Activated T-helper 2 cell treated with anti-CD3 and anti-CD28 coated beads, Interferon-gamma antibody, Interleukin-2, Interleukin-4, amounts not matched to agents 10 μg/mL and 5 μg/mL and 100 μg/mL, durations not matched to agents 14 hours and 24 hours and 36 hours (primary cell): ENCODE data around the gene AAK1. TPM values are rescaled to one million over a fixed set of nuclear protein-coding genes. Genes with fewer than 3 reads are reported as not detected.
"Not testable (repeated sequence)": the region's sequence is repeated elsewhere in the genome, so short reads cannot be mapped to it uniquely, and the experiment has no call there.

Source experiments
- DNase-seq: peaks from one replicate; pipeline ENCODE4 v3.0.0; 2021; ENCODE audit warnings: low spot score
- H3K27ac Mint-ChIP-seq: one replicate; pipeline ENCODE4 v1.8.0; 2021; ENCODE audit warnings: mixed read lengths
- H3K27me3 Mint-ChIP-seq: one replicate; pipeline ENCODE4 v1.8.0; 2021; ENCODE audit warnings: low read depth, mixed read lengths
- H3K36me3 Mint-ChIP-seq: one replicate; pipeline ENCODE4 v1.8.0; 2021; ENCODE audit warnings: low read depth, mixed read lengths
- H3K4me1 Mint-ChIP-seq: one replicate; pipeline ENCODE4 v1.8.0; 2021; ENCODE audit warnings: low read depth, mixed read lengths
- H3K4me3 Mint-ChIP-seq: one replicate; pipeline ENCODE4 v1.8.0; 2021; ENCODE audit warnings: low read depth, mild to moderate bottlenecking, moderate library complexity, mixed read lengths
- H3K9me3 Mint-ChIP-seq: one replicate; pipeline ENCODE4 v1.8.0; 2021; ENCODE audit warnings: mixed read lengths
- intact Hi-C: fragments of 100-400 bp; cut with micrococcal nuclease; formaldehyde crosslinking; loops from one replicate; pipeline ENCODE4 v1.15.1; 2023
- total RNA-seq: library from RNA; stranded (reverse); gene quantifications from 2 replicates; pipeline ENCODE4 v1.2.3, GENCODE V29; 2022

Gene AAK1
- total RNA-seq, 1 donor from 2014 or later = 108 TPM

DNA sequence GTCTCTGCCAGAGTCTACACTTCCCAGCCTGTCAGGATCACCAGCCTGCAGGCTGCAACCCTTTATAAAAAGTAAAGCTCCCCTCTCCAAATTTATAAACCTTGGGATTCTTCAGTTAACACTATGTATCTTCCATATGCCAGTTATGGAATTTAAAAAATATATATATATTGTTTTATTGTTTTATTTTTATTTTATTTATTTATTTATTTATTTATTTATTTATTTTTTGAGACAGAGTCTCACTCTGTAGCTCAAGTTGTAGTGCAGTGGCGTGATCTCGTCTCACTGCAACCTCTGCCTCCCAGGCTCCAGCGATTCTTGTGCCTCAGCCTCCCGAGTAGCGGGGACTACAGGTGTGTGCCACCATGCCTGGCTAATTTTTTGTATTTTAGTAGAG, 3.7 kb upstream of the AAK1 start:
- DNase-seq, H3K27me3 Mint-ChIP-seq, H3K9me3 Mint-ChIP-seq, H3K4me3 Mint-ChIP-seq, H3K36me3 Mint-ChIP-seq: not testable (repeated sequence)
- Mint-ChIP-seq H3K4me1 (peaks cover 52% of the 10 kb centered on the region), H3K27ac (peak overlapping the region; percentile 98)
- intact Hi-C loops = loop anchor here (5.0 to 10.0 kb wide), 2 partner anchors 65 to 488 kb away; no protein-coding TSS in a partner anchor

DNA sequence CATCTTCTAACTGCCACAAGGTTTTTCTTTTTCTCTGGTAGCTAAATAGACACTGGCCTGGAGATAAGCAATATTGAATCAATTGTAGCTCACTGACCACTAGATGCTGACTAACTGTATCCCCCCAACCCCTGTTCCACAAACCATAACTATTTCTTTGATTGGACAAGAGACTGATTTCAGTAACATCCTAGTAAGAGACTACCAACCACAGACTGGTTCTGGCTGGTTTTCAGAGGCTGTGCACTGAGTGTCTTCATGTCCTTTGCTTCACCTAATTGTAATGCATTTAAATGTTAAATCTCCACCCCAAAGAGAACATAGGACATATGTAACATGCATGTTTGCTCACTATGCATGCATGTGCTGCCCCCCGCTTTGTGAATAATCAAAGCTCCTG, 3.2 kb upstream of the AAK1 start:
- H3K4me1 Mint-ChIP-seq = peaks cover 51% of the 10 kb centered on the region
- H3K4me3 Mint-ChIP-seq = peak overlapping the region; percentile 95
- intact Hi-C loops = loop anchor here (1.0 to 10.0 kb wide), 4 partner anchors 29 to 488 kb away; no protein-coding TSS in a partner anchor

DNA sequence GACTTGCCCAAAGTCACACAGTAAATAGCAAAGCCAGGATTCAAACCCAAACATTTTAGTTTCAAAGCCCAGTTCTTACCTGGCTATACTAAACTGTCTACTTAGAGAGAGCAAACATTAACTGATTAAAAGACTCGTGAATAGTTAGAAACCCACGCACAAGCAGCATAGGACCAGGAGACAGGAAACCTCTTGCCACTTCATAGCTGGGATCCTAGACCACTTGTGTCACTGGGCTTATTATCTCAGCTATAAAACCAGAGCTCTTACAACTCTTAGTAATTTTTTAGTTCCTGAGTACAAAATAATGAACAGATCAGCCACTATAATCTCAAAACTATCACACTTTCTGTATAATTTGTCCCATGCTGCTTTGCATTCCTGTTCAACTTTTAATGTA, 2.4 kb upstream of the AAK1 start:
- H3K36me3 Mint-ChIP-seq = peaks cover 18% of the 10 kb centered on the region
- H3K27me3 Mint-ChIP-seq = no peaks in the 10 kb centered on the region
- peak overlapping the region; percentile 95 for H3K4me3 Mint-ChIP-seq
- DNase-seq = no peak
- no peaks in the 10 kb centered on the region for H3K9me3 Mint-ChIP-seq
- intact Hi-C loops = loop anchor here (1.0 to 10.0 kb wide), 8 partner anchors 29 to 489 kb away; partner anchors contain the start of gene NFU1
- H3K4me1 Mint-ChIP-seq = peaks cover 53% of the 10 kb centered on the region
- peak overlapping the region; percentile 98 for H3K27ac Mint-ChIP-seq

More for the DNA sequence above, 3.2 kb upstream of the AAK1 start:
- Mint-ChIP-seq H3K27me3 (no peaks in the 10 kb centered on the region), H3K27ac (peak overlapping the region; percentile 98), H3K36me3 (peaks cover 10% of the 10 kb centered on the region), H3K9me3 (no peaks in the 10 kb centered on the region)
- DNase-seq = no peak

DNA sequence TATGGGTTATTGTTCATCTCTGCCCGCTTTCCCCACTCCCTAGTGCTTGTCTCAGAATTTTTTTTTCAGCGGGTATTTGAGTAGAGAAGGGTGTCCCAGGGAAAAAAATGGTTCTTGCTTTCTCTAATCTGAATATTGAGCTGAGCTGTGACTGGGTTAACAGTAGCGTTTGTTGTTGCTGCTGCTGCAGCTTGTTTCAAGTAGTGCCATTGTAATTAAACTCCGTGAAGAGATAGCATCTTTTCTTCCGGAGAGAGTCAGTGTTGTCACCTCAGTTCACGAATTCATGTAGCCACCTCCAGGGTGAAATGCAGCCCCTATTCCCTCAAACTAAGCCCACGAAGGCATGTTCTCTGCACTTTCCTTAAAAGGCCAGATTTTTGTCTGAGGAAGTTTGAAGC, 1.5 kb upstream of the AAK1 start:
- Mint-ChIP-seq H3K4me3 (peak overlapping the region; percentile 95), H3K27me3 (no peaks in the 10 kb centered on the region), H3K36me3 (peaks cover 27% of the 10 kb centered on the region), H3K9me3 (no peaks in the 10 kb centered on the region), H3K4me1 (peaks cover 54% of the 10 kb centered on the region), H3K27ac (peak overlapping the region; percentile 98)
- DNase-seq = peak; percentile 47
- intact Hi-C loops = loop anchor here (1.0 to 10.0 kb wide), 6 partner anchors 38 to 490 kb away; partner anchors contain the start of gene NFU1

DNA sequence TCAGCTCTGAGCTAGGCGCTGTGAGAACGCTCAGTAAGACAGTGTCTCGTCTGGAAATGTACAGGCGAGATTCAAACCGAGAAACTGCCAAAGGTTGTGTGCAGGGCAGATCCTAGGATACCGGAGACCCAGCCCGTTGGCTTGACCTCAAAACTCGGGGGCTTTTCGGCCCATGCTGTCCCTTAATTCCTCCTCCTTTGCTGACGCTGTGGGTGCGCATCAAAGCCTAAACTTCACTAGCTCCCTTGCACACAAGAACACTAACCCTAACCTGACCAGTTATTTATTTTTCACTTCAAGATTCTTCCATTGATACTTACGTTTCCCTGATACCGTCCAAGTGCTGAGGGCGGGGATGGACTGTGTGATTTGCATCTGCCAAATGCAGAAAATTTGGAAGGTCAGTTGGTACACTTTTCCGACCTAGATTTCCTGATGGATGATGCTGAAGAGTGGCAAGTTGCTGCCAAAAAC, 1.0 kb upstream of the AAK1 start:
- Mint-ChIP-seq H3K4me3 (peak overlapping the region; percentile 95), H3K9me3 (no peaks in the 10 kb centered on the region), H3K36me3 (peaks cover 32% of the 10 kb centered on the region), H3K27ac (peak overlapping the region; percentile 98), H3K27me3 (no peaks in the 10 kb centered on the region), H3K4me1 (peaks cover 57% of the 10 kb centered on the region)
- intact Hi-C loops = loop anchor here (1.0 to 10.0 kb wide), 6 partner anchors 38 to 490 kb away; partner anchors contain the start of gene NFU1
- DNase-seq = no peak

DNA sequence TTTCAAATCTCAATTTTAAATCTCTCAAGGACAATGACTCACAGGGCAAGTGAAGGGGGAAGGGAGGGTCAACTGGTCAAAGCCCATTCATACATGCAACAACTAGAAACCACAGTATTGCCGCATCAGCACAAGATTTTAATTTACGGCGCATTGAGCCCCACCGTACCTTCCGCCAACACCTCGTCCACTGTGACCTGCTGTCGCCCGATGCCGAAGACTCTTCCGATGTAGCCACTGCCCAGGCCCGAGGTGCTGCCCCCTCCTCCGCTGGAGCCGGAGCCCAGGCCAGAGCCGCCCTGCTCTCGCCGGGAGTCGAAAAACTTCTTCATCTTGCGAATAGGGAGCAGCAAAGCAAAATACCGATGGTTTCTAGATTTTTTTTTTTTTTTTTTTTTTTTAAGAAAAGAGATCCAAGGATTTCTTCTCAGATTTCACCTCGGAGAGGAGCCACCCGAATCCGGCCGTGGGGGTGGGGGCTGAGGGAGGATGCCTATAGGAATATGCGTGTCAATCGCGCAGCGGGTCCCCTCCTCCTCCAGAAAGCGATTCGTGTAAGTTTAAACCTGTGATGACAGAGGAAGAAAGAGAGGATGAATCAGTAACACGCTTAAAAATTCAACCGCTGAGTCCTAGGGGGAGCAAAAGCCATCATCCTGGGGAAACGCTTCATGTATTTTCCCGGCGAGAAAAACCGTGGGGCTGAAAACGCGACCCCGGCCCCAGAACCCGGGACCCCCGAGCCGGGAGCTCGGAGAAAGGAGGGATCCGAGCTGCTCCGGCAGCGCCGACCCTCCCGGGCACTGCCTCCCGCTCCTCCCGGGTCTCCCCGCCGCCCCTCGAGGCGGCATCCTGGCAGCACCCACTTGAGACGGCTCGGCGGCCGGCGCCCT, 584 bp downstream of the AAK1 start:
- no peaks in the 10 kb centered on the region for H3K9me3 Mint-ChIP-seq
- H3K4me1 Mint-ChIP-seq = peaks cover 69% of the 10 kb centered on the region
- DNase-seq = peak; percentile 44
- H3K27ac Mint-ChIP-seq = peak overlapping the region; percentile 94
- no peaks in the 10 kb centered on the region for H3K27me3 Mint-ChIP-seq
- H3K36me3 Mint-ChIP-seq = peaks cover 46% of the 10 kb centered on the region
- peak overlapping the region; percentile 93 for H3K4me3 Mint-ChIP-seq
- intact Hi-C loops = loop anchor here (1.0 to 10.0 kb wide), 5 partner anchors 42 to 492 kb away; partner anchors contain the start of gene GFPT1

DNA sequence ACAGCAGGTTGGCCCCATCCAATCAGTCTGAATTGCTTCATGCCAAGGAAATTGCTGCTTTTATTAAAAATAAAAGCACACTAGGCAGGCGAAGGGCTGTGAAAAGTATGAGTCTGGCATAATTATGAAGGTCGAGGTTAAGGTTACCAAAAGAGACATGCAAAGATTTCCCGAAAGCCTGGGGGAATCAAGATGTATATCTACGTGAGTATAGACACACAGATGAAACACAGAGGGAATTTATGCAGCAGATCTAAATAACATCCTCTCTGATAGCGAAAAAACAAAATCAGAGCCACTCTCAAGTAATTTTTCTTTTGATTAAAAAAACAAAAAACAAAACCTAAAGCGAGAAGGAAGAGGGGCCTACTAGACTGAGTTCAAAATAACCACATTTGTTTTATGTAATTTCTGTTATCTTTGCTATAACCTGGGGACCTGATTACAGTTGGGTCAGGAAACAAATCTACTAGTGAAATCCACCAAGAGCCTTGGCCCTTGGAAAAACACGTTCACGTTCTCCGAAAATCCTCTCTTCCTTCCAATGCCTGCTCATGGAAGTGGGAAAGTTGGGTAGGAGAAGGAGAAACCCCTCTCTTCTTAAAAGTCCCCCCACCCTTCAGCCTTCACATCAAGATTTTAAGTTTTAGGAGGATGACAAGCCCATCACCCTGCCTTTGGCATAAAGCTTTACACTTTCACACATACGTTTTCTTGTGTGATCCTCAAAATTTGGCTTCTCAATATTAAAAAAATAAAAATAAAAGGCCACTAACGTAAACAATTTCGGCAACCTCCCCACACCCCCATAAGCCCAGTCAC, 1.4 kb downstream of the AAK1 start:
- H3K4me3 Mint-ChIP-seq = peak overlapping the region; percentile 93
- no peaks in the 10 kb centered on the region for H3K27me3 Mint-ChIP-seq
- intact Hi-C loops = loop anchor here (1.0 to 10.0 kb wide), 6 partner anchors 14 to 493 kb away; partner anchors contain the start of gene GFPT1
- DNase-seq = no peak
- H3K36me3 Mint-ChIP-seq = peaks cover 51% of the 10 kb centered on the region
- peak overlapping the region; percentile 94 for H3K27ac Mint-ChIP-seq
- no peaks in the 10 kb centered on the region for H3K9me3 Mint-ChIP-seq
- H3K4me1 Mint-ChIP-seq = peaks cover 74% of the 10 kb centered on the region

DNA sequence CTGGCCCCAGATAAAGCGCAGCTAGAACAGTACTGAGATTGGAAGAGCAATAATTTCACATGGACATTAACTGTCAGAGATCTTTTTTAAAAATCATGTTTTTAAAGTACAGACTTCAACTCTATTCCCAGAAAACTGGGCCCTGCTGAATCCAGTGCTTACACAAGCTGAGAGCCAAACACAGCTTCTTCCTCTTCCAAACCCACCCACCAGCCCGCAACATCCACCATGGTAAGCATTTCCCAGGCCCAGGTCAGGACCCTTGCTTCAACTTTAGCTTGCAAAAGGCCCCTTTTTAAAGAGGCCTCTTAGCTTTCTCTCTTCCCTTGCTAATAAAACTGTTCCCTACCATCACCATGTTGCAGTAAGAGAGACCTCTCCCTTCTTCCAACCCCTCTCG, 2.1 kb downstream of the AAK1 start:
- peaks cover 70% of the 10 kb centered on the region for H3K4me1 Mint-ChIP-seq
- no peak for DNase-seq
- H3K27me3 Mint-ChIP-seq = no peaks in the 10 kb centered on the region
- no peaks in the 10 kb centered on the region for H3K9me3 Mint-ChIP-seq
- H3K36me3 Mint-ChIP-seq = peaks cover 53% of the 10 kb centered on the region
- intact Hi-C loops = loop anchor here (1.0 to 10.0 kb wide), 3 partner anchors 13 to 493 kb away; no protein-coding TSS in a partner anchor
- peak overlapping the region; percentile 94 for H3K27ac Mint-ChIP-seq
- peak overlapping the region; percentile 93 for H3K4me3 Mint-ChIP-seq

DNA sequence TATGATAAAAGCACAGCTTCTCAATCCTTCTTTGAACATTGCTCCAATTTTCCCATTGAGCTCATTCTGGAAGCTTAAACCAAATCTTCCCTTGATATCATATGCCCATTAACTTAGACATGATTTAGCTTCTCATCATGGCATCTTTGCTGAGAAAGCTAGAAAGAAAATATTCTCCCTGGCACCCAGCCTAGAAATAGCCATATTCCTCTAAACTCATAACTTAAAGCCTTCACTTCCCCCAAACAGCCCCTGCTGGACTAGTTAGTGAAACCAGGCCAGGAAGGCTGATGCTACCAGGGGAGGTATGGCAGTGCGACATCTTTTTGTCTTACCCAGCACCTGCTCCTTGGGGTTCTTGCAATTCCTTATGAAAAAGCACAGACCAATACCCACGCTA, 4.3 kb downstream of the AAK1 start:
- peaks cover 64% of the 10 kb centered on the region for H3K4me1 Mint-ChIP-seq
- no peaks in the 10 kb centered on the region for H3K27me3 Mint-ChIP-seq
- H3K9me3 Mint-ChIP-seq = no peaks in the 10 kb centered on the region
- intact Hi-C loops = no loop called here
- peak overlapping the region; percentile 17 for H3K27ac Mint-ChIP-seq
- no peak for DNase-seq
- peak overlapping the region; percentile 93 for H3K4me3 Mint-ChIP-seq
- peaks cover 65% of the 10 kb centered on the region for H3K36me3 Mint-ChIP-seq

DNA sequence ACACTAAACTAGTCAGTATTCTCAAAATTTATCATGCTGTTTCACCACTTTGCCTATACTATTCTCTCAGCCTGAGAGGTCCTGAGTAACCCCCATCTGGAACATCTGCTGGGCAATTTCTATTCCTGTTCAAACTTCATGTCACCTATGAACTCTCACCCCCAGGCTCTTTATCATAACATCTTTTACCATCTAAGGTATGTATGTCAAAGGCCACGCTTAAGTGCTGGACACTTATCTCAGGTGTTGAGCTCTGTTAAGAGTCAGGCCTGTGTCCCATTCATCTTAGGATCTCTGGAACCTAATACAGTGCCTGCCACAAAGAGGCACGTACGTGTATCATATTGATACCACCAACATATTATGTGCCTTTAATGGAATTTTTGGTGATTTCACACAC, 4.9 kb downstream of the AAK1 start:
- H3K9me3 Mint-ChIP-seq = no peaks in the 10 kb centered on the region
- H3K36me3 Mint-ChIP-seq = peaks cover 67% of the 10 kb centered on the region

DNA sequence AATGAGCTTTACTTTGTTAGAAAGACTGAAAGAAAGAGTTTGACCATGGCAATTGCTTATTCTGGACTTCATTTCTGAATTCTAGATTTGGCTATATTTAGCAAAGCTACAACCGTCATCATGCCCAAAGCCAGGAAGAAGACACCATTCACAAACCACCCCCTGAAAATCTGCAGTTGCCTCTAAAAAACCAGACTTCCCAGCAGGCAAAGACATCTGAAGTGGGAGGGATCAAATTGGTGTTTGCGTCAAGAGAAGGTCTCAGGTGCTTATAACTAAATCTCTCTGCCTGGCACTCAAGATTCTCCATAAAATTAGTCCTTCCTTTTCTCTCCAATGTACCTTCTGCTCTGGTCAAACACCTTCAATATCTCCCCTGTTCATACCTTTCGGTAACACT, 5.6 kb downstream of the AAK1 start:
- Mint-ChIP-seq H3K36me3 (peaks cover 67% of the 10 kb centered on the region), H3K27me3 (no peaks in the 10 kb centered on the region), H3K9me3 (no peaks in the 10 kb centered on the region), H3K4me3 (peak overlapping the region; percentile 3), H3K27ac (peak overlapping the region; percentile 13), H3K4me1 (peaks cover 66% of the 10 kb centered on the region)
- DNase-seq = no peak
- intact Hi-C loops = no loop called here

More for the DNA sequence above, 4.9 kb downstream of the AAK1 start:
- H3K27me3 Mint-ChIP-seq = no peaks in the 10 kb centered on the region
- H3K4me1 Mint-ChIP-seq = peaks cover 66% of the 10 kb centered on the region
- no peak for DNase-seq
- intact Hi-C loops = no loop called here
- peak overlapping the region; percentile 3 for H3K4me3 Mint-ChIP-seq
- peak overlapping the region; percentile 13 for H3K27ac Mint-ChIP-seq

DNA sequence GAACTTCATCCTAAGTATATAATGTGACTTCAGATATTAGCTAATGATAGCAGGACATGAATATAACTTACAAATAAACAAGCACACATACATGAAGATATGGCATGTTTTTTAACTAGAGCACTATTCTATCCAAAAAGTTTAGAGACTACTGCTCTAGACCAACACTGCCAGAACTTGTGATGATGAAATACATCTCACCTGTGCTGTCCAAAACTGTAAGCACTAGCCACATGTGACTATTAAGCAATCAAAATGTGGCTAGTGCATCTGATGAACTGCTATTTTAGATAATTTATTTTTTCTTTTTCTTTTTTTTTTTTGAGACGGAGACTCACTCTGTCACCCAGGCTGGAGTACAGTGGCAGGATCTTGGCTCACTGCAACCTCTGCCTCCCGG, 7.1 kb downstream of the AAK1 start:
- H3K9me3 Mint-ChIP-seq = no peaks in the 10 kb centered on the region
- peaks cover 67% of the 10 kb centered on the region for H3K4me1 Mint-ChIP-seq
- H3K4me3 Mint-ChIP-seq = no peak overlapping the region
- H3K36me3 Mint-ChIP-seq = peaks cover 62% of the 10 kb centered on the region
- H3K27ac Mint-ChIP-seq = no peak overlapping the region
- intact Hi-C loops = no loop called here
- DNase-seq = no peak
- no peaks in the 10 kb centered on the region for H3K27me3 Mint-ChIP-seq
